Cortex of kidney (tissue), 1 donor: Measurements from ENCODE around the gene COL1A1.

Experiments
- DNase-seq: peaks from one replicate; lab custom pipeline; 2025; lab: John Stamatoyannopoulos, UW

COL1A1 gene

DNA sequence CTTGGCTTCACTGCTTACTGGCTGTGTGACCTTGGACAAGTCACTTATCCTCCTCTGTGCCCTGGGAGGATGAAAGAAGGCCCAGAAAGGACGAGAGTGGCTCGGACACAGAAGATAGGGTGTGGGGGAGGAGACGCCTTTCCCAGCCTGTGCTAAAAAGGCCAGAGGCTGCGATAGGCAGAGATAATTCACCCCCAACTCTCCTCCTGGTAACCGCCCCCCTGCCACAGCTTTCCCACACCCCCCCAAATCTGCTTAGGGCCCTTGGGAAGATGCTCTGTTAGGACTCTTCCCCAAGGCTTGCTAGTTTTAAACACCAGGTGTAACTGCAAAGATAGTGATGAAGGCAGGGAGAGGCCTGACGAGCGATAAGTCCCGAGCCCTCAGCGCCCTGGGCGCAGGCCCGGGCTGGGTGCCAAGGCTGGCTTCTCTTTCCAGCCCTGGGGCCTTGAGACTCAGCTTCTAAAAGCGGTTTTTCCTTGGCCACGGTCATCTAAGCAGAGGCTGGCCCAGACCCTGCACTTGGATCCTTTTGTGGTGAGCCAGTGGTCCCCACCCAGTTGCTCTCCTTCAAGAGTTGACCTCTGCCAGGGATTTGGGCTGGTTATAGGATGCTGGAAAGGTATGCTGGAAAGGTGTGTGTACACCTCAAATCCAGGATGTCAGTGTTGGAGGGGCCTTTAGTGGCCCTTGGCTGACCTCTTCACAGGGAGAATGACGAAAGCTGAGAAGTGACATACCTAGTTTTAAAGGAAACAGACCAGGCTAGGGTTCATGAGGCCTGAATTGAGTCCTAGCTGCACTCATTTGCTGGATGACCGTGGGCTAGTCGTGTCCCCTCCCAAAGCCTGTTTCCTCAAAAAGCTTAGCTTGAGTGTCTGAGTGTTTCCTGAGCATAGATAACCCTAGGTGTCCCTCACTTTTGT is 47.5 kb downstream of the COL1A1 start:
- no peak for DNase-seq

DNA sequence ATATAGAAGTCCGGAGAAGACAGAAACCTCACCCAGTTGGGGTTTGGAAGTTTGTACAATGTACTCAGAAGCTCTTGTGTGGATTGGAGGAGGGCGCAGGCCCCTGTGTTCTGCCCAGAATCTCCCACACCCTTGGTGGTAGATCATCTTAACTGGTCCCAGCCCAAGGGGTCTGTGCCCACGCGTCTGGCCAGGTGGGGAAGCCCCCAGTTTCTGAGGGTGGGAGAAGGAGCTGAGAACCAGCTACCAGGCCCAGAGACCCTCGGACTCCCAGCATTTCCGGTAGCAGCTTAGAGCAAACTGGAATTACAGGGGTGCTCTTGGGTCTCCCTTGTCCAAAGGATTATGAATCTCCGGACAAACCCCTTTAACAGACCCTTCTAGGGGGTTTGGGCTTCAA is 48.7 kb downstream of the COL1A1 start:
- DNase-seq: no peak

DNA sequence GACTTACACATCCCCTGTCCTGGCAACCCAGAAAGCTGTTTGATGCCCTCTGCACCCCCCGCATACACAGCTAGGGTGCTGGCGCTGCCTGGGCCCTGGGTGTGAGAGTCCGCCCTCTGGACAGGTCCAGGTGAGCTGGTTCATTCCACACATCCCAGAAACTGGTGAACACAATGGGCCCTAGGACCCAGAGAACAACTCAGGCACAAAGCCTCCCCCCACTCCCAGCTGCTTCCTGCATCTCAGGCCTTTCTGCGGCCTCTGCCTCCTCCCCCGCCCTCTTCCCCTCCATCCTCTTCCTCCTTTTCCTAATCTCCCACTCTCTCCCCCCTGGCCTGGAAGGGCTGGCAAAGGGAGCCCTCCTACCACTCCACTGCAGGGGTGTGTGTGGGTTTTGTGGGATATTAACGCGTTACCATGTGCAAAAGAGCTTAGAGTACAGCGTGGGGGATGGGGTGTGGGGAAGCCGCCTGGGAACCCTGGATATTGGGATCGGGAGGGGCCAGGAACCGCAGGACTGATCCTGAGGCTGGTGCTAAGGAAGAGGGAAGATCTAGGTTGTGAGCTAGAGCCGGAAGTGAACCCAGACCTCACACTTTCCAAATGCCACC is 49.4 kb downstream of the COL1A1 start:
- DNase-seq: no peak

DNA sequence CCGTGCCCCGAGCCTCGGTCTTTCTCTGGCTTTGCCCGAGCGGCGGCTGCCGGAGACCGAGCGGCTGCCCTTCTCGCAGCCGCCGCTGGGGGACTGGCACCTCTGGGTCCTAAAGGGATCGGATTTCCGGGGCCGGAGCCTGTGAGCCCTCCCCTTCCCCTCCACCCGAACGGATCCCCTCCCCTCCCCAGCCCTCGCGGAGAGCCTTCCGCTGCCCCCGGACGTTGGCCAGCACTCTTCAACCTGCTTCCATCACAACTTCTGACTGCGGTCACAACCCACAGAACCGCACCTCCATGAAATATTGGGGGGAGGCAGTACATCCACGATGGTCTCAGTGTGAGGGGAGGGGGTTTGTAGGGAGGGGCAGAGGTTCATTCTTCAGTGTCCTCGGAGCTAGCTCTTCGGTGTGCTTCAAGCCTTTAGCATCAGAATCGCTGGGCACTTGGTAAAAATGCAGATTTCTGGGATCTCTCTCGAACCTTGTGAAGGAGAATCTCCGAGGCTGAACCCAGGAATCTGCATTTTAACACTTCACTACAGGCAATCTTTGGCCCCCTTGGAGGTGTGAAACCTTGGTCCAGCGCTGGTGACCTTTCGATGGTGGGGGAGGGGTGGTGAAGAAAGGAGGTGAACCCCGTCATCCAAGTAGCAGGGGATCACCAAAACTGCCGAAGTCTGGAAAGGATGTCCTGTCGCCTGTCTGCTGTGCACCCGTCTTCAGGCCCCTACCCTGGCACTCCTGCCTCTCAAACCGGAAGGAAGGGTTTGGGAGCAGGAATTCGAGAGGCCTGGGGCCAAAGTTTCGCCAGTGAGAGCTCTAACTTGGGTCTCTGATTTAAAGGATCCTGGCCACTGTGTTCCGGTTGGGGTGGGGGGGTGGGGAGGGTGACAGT is 50.1 kb downstream of the COL1A1 start:
- no peak for DNase-seq

DNA sequence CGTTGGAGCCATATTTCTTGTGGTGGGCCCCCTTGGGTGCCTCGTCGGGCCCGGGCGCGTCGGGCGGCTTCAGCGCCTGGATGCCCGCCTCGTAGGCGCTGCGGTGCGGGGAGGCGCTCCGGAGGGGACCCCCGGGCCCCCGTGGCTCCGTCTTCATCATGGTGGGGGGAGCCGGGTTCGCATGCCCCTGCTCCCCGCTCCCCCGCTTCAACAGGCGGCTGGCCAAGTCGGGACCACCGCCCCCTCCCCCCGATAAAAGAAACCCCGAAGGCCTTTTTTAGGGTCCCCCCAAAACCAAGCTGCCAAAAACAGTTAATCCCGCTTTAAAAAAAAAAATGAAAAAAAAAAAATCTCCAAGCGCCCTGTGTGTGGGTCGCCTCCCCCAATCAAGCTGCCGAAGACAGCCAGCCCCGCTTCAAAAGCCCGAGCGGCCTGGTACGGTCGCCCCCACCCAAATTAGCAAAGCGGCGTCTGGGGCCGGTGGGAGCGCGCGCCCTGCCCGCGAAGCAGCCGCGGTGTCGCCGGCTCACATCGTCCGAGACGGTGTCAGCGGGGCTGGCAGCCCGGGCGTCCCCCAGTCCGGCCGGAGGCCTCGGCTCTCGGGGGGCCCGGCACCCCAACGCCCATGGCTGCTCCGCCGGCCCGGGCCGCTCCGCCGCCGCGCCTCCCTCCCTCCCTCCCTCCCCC is 50.9 kb downstream of the COL1A1 start, which contains the start of gene PPP1R9B:
Gene PPP1R9B, minus strand, starts transcription at position 324 of the 687 bp plus-strand sequence. Its CDS starts 164 bp downstream, at position 160.
- DNase-seq: no peak

DNA sequence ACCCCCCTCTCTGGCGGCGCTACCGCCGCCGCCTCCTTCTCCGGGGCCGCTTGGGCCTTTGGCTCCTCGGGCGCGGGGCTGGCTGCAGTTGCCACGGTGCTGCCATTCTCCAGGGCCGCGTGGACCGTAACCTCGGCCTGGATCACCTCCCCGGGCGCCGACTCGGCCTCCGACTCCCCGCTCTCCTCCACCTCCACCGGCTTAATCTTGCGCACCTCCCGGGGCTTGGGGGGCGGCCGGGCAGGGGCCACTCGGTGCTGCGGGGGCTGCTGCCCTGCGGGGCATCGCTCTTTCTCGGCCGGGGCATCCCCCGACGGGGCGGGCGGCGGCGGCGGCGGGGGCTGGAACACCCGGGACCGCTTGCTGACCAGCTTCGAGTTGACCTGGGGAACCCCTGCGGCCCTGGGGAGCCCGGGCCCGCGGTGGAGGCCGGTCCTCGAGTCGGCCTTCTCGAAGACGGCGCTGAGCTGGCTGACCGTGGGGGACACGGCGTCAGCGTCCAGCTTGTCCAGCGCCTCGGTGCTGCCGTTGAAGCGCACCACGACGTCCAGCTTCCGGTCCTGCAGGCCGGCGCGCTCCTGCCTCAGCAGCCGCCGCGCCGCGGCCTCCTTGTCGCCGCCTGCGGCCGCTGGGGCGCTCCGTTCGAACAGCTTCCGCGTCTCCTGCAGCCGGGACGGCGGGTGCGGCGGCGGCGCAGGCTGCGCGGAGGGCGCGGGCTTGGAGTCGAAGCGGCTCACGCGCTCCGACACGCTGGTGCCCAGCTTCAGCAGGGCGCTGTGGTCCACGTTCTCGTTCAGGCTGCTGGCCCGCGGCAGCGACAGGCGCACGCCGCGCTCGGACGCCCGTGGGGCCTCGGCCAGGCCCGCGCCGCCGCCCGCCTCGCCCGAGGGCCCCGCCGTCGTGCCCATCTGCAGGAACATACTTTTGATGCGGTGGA is 51.7 kb downstream of the COL1A1 start:
- DNase-seq: no peak

DNA sequence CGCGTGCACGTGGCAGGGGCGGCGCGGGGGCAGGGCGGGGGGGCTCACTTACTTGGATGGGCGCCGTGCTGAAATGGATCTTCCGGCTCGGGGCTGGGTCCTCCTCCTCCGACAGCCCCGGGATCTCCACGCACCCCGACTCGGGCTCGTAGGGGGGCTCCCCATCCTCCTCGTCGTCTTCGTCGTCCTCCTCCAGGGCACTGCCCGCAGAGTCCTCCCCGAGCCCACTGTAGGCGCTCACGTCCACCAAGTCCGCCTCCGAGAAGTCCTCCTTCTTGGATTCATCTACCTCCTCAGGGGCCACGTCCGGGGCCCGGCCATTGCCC is 52.4 kb downstream of the COL1A1 start:
- no peak for DNase-seq

DNA sequence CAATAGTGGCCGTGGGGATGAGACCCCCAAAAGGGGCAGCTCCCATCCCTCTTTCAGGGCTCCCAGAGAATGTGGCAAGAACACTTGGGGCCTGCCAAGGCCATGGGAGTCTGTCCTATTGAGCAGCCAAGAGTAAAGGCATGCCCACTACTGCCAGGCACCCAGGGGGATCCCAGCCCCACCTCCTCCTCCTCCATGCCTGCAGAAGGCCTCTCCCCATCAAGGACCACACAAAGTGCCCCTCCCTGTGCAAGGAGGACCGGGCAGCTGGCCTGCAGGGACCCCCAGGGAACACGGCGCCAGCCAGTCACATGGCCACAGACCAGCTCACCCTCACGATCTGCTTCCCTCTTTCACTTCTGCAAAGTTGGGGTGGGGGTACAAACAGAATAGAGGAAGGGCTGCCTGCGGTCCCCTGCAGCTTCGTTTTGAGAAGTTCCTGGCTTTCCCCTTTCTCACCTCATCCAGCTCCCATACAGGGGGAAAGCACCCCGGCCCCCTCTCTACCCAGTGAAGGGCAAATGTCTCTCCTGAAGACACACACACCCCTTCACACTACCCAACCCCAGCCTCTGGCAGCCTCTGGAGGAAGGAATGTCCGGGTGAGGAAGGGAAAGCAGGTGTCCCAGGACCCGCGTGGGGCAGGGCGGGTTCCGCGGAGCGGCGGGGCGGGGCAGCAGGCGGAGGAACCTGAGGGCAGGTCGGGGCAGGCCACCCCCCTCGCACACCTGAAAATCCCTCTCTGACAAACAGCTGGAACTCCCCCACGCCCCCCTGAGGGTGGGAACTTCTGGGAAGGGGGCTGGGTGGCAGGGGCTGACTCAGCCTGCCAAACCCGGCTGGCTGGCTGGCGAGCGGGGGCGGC is 53.0 kb downstream of the COL1A1 start:
- no peak for DNase-seq

DNA sequence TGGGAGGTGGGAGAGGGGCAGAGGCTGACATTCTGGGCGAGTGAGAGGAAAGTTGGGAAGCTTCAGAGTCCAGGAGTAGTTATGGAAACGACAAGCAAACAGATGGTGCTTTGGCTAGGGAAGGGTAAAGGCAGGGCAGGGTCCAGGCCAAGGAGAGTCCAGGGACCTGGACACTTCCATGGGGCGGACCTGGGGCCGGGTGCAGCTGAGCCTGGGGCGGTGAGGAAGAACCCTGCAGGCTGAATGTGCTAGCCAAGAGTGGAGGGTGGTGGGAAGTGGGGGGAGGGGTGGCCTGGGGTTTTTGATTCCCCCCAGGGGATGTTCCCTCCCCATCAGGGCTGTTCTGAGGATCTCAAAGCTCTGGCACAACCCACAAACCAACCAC is 53.6 kb downstream of the COL1A1 start:
- DNase-seq: no peak

DNA sequence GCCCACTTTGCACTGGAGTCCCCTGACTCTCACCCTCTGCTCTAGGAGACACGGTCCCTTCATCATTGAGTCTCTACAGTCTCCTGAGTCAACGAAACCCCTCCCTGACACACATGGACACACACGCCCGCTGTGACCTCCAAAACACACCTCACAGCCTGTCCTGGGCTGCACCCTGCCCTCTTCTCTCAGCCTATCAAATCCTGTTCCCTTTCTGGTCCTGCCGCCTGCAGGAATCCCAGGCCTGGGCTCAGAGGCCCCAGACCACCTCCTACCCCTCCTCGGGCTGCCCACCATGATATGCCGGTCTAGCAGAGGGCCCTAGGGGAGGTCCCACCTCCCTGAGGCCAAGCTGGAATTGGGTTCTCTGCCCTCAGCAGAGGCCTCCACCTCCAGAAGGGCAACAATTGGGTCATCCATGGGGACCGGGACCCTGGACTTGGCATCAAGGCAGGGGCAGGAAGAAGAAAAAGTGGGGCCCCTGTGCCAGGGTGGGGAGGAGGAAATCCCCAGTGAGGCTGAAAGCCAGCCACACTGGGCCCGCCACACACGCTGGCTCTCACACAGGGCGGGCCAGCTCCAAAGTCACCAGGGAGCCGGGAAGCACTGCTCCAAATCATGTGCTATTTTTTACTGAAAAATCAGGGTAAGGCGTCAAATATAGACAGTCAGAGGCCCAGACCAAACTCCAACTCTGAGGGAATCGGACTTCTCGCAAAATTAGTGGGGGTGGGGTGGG is 54.3 kb downstream of the COL1A1 start:
- no peak for DNase-seq

DNA sequence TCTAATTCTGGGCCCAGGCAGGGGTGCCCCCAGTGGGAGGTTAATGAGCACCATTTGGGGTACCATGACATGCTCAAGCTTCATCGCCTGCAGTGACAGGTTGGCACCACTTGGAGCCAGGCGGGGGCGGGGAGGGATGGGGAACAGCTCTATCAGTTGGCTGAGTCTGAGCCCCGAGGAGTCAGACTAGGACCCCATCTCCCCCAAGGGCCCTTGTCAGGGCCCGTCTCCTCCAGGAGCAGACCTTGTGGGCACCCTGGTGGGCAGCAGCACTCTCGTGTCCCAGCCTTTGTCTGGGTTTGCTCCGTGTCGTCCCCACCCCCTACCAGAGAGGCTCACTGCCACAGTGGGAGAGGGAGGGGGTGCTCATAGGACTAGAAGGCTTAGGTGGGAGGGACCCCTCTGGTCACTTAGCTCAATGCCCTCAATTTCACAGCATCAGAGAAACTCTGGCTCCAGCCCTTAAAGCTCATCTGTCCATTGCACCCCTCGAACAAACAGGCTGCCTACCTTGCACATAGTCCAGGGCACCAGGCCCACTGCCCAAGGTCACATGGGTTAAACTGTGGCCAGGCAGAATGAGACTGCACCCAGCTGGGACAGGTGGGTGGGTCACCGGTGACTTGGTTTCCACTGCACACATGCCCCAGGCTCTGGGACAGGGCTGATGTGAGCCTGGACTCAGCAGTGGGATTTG is 55.1 kb downstream of the COL1A1 start:
- no peak for DNase-seq

DNA sequence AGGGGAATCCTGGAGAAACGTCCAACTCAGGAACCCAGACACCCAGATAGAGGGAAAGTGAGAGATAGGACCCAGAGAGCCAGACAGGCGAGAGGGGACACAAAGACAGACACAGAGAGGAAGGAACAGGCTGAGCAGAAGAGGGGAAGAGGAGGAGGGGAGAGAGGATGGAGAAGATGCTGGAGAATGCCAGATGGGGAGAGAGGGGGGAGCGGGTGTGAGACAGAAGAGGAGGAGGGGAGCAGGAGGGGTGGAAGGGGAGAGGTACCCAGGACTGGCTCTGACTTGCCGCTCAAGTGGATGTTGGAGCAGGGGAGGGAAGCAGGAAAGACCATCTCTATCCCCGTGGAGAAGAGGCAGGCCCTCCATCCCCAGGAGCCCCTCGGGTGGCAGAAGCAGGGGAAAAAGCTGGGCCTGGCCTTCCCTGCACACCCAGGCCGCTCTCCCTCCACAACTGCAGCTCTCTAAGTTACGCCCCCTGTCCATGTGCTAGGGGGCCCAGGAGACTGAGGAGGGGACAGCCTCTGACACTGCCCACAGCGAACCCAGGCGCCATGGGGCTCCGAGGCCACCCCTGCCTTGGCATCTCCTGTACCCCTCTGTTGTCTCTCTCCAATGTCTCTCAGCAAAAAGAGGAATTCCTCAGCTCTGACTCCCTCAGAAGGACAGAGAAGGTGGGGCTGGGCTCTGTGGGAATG is 55.8 kb downstream of the COL1A1 start:
- no peak for DNase-seq

DNA sequence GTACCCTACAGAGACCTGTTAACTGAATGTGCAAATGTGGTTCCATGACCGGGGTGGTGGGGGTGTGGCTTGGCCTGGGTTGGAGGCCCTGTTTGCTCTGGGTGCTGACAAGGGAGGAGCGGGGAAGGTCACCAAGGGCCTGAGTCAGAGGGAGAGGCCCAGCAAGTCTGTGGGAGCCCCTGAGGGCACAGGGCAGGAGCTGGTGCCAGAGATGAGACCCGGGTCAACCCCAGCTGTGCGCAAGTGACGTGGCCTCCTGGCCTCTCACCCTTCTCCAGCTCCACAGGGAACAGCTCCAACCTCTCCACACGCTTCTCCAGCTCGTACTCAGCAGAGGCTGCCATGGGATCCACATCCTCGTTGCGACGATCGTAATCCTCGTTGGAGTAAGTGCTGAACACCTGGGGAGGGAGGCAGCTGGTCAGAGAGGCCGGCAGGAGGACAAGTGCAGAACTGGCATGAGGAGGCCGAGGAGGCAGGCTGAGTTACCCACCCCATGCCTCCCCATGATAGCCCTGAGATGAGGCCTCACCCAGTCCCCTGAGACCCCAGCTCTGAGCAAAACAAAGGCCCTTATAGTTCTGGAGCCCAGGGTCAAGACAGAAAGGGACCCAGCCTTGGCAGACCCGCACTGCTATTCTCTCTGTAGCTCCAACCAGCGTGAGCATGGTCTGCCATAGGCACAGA is 56.4 kb downstream of the COL1A1 start:
- DNase-seq: no peak

DNA sequence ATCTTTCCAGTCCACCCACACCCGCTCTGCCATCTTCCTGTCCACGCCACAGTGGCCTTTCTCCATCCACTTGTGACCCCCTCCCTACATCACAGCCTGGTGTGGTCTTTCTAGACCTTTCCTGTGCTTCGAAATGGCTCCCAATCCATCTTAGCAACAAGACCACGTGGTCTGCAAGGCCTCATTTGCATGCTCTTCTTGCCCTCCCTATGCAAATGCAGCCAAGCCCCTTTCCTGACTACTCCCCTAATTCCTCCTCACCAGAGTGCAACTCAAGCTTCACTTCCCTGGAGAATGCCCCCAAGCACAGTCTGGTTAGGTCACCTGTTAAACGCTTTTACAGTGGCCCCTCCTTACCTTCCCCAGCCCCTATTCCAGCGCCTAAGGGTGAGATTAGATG is 57.1 kb downstream of the COL1A1 start:
- DNase-seq: no peak

DNA sequence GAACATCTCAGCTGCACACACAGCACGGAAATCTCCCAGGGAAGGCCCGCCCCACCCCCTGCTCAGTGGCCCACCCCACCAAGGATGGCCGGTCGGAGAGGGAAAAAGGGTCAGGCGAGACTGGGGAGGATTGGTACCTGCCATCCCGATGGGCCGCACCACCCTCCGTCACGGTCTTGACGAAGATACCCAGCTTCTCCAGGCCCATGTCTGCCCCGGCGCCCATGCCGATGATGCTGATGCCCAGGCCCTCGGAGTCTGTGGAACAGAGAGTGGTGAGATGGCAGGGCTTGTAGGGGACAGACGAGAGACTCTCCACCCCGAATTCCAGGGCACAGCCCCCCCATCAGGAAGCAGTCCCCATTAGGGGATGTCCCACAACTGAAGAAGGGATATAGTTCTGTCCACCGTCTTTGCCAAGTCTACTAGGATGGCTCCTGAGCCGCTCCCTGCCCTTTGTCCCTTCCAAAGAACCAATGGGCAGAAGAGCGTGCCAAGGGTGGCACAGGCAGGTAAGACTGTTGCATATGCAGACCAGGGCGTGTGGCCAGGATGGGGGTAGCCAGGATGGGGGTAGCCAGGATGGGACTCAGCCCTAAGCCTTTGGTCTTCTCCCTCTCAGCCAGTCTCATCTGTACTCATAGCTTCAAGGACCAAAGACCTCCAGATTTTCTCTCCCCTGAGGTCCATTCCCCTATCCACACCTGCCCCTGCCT is 57.8 kb downstream of the COL1A1 start:
- no peak for DNase-seq

DNA sequence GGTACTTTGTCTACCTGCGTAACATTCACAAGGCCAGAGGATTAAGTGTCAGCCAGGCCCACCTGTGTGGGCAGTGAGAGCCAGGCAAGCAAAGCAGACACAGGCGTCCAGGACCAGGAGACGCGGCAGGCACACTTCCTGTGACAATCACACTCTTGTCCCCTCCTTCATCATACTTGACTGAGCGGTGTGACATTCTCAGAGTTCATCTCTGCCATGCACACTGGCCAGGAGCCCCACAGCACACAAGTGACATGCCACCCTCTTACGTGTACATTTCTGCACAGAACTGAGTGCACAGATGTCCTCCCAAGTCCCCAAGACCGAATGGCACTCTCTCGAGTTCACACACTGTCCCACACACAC is 59.7 kb downstream of the COL1A1 start:
- no peak for DNase-seq
